Natural killer cell treated with Interleukin-12 subunit alpha and Interleukin-12 subunit beta and Interleukin-15 and Interleukin-18, amount 100 ng/mL, for 72 hours (primary cell): ENCODE results near the gene MAP3K5. TPM values are rescaled to one million over a fixed set of nuclear protein-coding genes. Genes with fewer than 3 reads are reported as not detected.

ENCODE experiments used
- ATAC-seq, 2 donors: fragments of 150-1000 bp; cut with Tn5 transposase in 1 of 2; sonication (Bioruptor Pico), chemical (Tn5 transposase) in 1 of 2; 2 replicates each; pipeline ENCODE4 v1.10.0; 2021
- DNase-seq: peaks from one replicate; pipeline ENCODE4 v3.0.0; 2022; ENCODE audit warnings: low spot score
- H3K27ac Mint-ChIP-seq, 2 donors: 1 replicate in 1 of 2; 2 replicates in 1 of 2; pipeline ENCODE4 v1.8.0; 2022; ENCODE audit warnings: mixed read lengths in 2 of 2, mild to moderate bottlenecking in 1 of 2, moderate library complexity in 1 of 2
- H3K27me3 Mint-ChIP-seq, 2 donors: 1 replicate in 1 of 2; 2 replicates in 1 of 2; pipeline ENCODE4 v1.8.0; 2022; ENCODE audit warnings: mixed read lengths in 2 of 2
- H3K36me3 Mint-ChIP-seq: one replicate; pipeline ENCODE4 v1.8.0; 2022; ENCODE audit warnings: mixed read lengths
- H3K4me1 Mint-ChIP-seq, 2 donors: 1 replicate in 1 of 2; 2 replicates in 1 of 2; pipeline ENCODE4 v1.8.0; 2022; ENCODE audit warnings: low read depth in 2 of 2, mixed read lengths in 2 of 2, mild to moderate bottlenecking in 1 of 2
- H3K4me3 Mint-ChIP-seq: one replicate; pipeline ENCODE4 v1.8.0; 2022; ENCODE audit warnings: mixed read lengths
- H3K9me3 Mint-ChIP-seq: 2 replicates; pipeline ENCODE4 v1.8.0; 2022; ENCODE audit warnings: mixed read lengths
- total RNA-seq, 2 donors: library from RNA; stranded (reverse); gene quantifications; one replicate each; pipeline ENCODE4 v1.2.3, GENCODE V29; 2022

The MAP3K5 gene
- total RNA-seq, 2 donors from 2014 or later = 27.9 to 33.0 TPM

DNA sequence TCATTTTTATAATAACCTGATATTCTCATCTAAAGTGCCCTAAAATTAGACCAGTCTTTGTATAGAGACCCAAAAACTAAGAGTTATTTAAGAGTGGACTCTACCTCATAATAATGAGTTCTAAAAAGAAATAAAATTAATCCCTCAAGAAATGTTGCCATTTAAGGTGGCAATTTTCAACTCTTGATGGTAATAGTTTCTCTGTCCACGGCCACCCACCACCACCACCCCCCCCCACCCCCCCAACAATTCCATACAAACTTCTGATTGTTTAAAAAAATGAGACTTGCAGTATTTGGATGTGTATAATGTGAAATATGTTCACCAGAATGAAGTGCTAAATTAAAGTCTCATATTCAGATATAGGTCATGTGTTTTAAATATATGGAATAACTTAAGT is 244.4 kb downstream of the MAP3K5 start:
- Mint-ChIP-seq H3K4me1 (peaks cover 0 to 5% of the 10 kb centered on the region in 2 donors), H3K9me3 (no peaks in the 10 kb centered on the region), H3K27ac (no peak overlapping the region), H3K27me3 (peaks cover 32 to 55% of the 10 kb centered on the region in 2 donors), H3K36me3 (no peaks in the 10 kb centered on the region), H3K4me3 (no peak overlapping the region)
- no peak for ATAC-seq
- no peak for DNase-seq

DNA sequence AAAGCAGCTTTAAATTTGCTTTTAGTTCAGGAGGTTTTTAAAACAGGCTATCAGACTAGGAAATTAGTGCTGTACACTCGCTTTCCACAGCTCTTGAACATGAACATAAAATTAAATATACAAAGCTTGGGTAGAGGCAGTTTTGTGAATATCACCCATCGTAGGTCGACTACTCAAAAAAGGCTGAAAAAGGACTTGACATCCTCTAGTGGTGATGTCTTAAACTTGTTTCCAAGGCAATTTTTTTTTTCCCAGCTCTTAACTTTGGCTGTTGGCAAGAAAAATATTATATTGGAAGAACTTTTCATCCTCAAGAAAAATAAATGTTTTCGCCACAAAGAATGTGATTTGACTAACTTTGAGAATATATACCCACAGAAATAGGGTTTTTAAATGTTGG is 244.9 kb downstream of the MAP3K5 start:
- ATAC-seq (no peak), DNase-seq (no peak)
- Mint-ChIP-seq H3K27ac (no peak overlapping the region), H3K4me1 (peaks cover 0 to 5% of the 10 kb centered on the region in 2 donors), H3K36me3 (no peaks in the 10 kb centered on the region), H3K9me3 (no peaks in the 10 kb centered on the region), H3K27me3 (peaks cover 33 to 55% of the 10 kb centered on the region in 2 donors), H3K4me3 (no peak overlapping the region)

DNA sequence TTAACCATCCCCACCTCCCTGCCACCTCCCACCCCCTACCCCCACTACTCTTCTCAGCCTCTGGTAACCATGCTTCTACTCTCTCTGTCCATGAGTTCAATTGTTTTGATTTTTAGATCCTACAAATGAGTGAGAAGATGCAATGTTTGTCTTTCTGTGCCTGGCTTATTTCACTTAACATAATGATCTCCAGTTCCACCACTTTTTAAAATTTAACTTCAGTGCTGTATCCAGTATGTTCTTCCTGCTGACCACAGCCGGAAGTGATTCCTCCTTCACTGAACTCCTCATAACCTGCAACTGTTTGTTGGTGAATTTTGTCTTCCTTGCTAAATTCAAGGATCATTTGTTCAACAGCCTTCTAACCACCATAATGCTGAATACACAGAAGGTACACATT is 245.9 kb downstream of the MAP3K5 start:
- Mint-ChIP-seq H3K4me1 (peaks cover 0 to 5% of the 10 kb centered on the region in 2 donors), H3K4me3 (no peak overlapping the region), H3K27ac (no peak overlapping the region), H3K9me3 (no peaks in the 10 kb centered on the region), H3K27me3 (peaks cover 37 to 55% of the 10 kb centered on the region in 2 donors), H3K36me3 (no peaks in the 10 kb centered on the region)
- ATAC-seq (no peak), DNase-seq (no peak)

DNA sequence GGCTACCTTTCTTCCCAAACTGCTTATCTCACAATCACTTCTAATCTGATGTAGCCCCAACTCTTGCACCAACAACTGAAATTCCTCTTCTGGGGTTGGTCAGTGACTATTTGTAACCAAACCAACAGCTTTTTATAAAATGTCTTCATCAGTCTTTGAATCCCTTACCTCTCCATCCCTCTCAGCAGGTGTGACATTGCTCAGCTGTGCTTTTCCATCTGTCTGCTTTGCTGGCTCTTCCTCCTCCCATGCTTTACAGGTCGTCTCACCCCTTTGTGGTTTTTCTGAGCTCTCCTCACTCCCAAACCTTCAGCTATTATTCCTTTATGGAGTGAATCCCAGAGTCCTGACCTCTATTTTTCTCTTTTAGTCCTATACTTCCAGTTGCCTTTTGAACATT is 248.0 kb downstream of the MAP3K5 start:
- H3K27ac Mint-ChIP-seq = no peak overlapping the region
- H3K9me3 Mint-ChIP-seq = no peaks in the 10 kb centered on the region
- no peaks in the 10 kb centered on the region for H3K36me3 Mint-ChIP-seq
- DNase-seq (no peak), ATAC-seq (no peak)
- H3K27me3 Mint-ChIP-seq = peaks cover 39 to 61% of the 10 kb centered on the region in 2 donors
- no peak overlapping the region for H3K4me3 Mint-ChIP-seq
- peaks cover 0 to 5% of the 10 kb centered on the region in 2 donors for H3K4me1 Mint-ChIP-seq

DNA sequence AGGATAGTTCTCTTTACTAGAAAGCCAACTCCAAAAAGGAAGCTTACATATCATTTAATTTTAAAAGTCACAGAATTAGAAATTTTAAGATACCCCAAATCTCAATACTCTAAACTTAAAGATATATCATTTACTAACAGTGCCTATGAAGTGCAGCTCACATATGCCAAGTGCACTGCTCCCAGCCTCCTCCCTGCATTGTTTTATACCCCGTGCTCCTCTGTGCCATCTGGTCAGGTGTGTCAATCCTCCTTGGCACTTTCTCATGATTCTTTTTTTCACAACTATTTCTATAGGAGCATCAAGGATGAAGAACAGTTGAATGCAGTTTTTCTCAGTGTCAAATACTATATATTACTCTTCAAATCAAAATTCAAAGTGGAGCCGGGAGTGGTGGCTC is 250.9 kb downstream of the MAP3K5 start:
- no peak for ATAC-seq

DNA sequence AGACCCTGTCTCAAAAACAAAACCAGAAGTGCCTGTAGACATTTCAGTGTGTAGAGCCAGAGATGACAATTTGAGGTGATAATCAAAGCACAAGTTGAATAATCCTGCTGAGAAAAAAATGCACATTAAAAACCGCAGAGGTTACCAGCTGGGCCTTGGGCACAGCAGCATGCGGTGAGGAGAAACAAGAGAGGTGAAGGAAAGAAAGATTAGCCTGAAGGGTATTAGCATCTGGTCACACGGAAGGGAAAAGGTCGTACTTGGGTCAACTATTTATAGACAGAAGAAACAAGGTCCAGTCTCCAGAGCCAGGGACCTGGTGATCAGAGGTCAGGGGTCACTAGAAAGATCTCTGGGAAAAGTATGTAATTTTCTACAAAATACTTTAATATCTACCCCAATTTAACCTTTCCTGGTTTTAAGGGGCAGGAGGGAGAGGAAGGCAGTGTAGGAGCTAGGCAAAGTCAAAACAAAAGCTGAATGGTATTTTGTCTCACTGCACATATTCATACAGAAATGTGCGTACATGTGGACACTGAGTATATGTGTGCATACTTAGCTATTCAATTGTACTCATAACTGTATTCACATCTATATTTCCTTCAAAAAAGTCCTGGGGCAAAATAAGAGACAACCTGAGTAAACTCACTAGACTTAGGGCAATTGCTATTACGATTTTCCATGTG is 252.2 kb downstream of the MAP3K5 start:
- Mint-ChIP-seq H3K27ac (no peak overlapping the region), H3K9me3 (no peaks in the 10 kb centered on the region), H3K4me1 (no peaks in the 10 kb centered on the region), H3K27me3 (peaks cover 19 to 26% of the 10 kb centered on the region in 2 donors), H3K36me3 (no peaks in the 10 kb centered on the region), H3K4me3 (no peak overlapping the region)
- ATAC-seq (no peak), DNase-seq (no peak)

More for the DNA sequence above, 250.9 kb downstream of the MAP3K5 start:
- H3K27me3 Mint-ChIP-seq = peaks cover 27 to 37% of the 10 kb centered on the region in 2 donors
- no peak overlapping the region for H3K4me3 Mint-ChIP-seq
- H3K4me1 Mint-ChIP-seq = no peaks in the 10 kb centered on the region
- DNase-seq = no peak
- no peaks in the 10 kb centered on the region for H3K9me3 Mint-ChIP-seq
- H3K27ac Mint-ChIP-seq = no peak overlapping the region
- no peaks in the 10 kb centered on the region for H3K36me3 Mint-ChIP-seq

DNA sequence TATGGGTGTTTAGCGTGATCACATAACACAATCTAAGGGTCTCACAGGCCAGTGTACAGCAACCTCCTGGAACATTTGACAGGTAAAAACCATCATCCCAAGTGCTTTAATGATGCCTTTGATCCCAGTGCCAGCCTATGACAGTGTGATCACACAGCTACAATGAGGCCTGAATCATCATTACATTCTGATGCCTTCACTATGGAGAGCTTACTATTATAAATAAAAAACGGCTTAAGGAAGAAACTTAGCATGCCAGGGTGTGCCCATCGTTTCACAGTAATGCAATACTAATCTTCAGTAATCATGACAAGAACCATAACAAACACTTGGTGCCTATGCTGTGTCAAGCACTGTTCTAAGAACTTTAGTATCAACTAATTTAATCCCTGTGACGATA is 253.4 kb downstream of the MAP3K5 start:
- Mint-ChIP-seq H3K4me1 (no peaks in the 10 kb centered on the region), H3K9me3 (no peaks in the 10 kb centered on the region), H3K27ac (no peak overlapping the region), H3K27me3 (peaks cover 11 to 13% of the 10 kb centered on the region in 2 donors), H3K36me3 (no peaks in the 10 kb centered on the region), H3K4me3 (no peak overlapping the region)
- ATAC-seq (no peak), DNase-seq (no peak)

DNA sequence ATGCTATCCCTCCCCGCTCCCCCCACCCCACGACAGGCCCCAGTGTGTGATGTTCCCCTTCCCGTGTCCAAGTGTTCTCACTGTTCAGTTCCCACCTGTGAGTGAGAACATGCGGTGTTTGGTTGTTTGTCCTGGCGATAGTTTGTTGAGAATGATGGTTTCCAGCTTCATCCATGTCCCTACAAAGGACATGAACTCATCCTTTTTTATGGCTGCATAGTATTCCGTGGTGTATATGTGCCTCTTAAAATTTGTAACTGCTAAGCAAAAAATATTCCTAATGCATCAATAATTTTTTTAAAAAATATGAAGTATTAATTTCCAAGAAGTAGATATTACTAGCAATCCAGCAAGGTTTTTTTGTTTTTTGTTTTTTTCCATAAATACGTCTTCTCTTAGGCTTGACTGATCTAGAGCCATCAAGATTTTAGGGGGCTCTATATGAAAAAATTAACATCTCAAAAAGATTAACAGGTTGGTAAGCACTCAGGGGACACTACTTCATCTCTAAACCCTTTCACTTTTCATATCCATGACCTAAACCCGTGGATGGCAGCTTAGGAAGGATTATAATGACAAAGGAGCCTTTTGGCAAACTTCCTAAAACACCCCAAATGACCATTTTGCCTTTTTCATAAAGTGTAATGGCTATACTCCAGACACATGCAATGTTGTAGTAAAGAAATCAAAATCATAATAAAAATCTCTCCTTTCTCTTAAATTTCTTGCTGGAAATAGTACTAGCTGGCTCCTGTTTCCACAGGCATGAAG is 256.2 kb downstream of the MAP3K5 start:
- ATAC-seq (no peak), DNase-seq (no peak)
- Mint-ChIP-seq H3K27ac (no peak overlapping the region), H3K4me1 (no peaks in the 10 kb centered on the region), H3K27me3 (peaks cover 6 to 13% of the 10 kb centered on the region in 2 donors), H3K9me3 (no peaks in the 10 kb centered on the region), H3K4me3 (no peak overlapping the region), H3K36me3 (no peaks in the 10 kb centered on the region)

DNA sequence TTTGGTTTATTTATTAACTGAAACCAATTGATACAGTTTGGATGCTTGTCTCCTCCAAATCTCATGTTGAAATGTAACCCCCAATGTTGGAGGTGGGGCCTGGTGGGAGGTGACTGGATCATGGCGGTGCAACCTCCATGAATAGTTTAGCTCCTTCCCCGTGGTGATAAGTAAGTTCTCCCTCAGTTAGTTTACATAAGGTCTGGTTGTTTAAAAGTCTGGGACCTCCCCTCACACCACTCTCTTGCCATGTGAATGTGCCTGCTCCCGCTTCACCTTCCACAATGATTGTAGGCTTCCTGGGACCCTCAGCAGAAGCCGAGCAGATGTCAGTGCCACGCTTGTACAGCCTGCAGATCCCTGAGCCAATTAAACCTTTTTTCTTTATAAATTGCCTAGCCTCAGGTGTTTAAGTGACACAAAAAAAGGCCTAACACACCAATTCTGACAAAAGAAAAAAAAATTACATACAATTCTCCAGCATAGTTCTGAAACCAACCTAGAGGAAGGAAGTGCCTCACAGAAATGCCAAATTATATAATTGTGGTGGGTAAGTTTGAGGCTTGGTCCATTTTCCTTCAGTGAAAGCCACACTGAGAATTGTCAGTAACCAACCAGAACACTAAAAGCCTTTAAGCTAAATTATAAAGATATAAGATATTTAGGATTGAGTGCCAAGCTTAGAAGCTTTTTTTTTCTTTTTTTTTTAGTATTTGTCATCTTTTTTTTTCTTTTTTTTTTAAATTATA is 257.1 kb downstream of the MAP3K5 start:
- Mint-ChIP-seq H3K4me3 (no peak overlapping the region), H3K4me1 (no peaks in the 10 kb centered on the region), H3K27me3 (peaks cover 4 to 13% of the 10 kb centered on the region in 2 donors), H3K9me3 (no peaks in the 10 kb centered on the region), H3K36me3 (no peaks in the 10 kb centered on the region), H3K27ac (no peak overlapping the region)
- DNase-seq = no peak
- ATAC-seq = no peak

DNA sequence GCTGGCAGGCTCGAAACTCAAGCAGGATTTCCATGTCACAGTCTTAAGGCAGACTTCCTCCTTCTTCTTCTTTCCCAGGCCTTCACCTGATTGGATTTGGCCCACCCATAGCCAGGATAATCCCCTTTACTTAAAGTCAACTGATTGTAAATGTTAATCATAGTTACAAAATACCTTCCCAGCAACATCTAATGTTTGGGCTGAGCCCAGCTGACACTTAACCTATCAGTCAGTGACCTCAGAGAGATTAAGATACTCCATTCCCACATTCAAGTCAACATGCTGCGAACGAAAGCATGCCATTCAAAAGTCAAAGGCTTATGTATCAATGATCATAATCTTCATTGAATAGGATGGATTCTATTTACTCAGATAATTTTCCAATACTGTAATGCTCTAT is 258.0 kb downstream of the MAP3K5 start:
- no peak for DNase-seq
- no peak for ATAC-seq
- peaks cover 4 to 7% of the 10 kb centered on the region in 2 donors for H3K27me3 Mint-ChIP-seq
- no peaks in the 10 kb centered on the region for H3K9me3 Mint-ChIP-seq
- H3K4me1 Mint-ChIP-seq = no peaks in the 10 kb centered on the region
- no peaks in the 10 kb centered on the region for H3K36me3 Mint-ChIP-seq
- no peak overlapping the region for H3K27ac Mint-ChIP-seq
- no peak overlapping the region for H3K4me3 Mint-ChIP-seq

DNA sequence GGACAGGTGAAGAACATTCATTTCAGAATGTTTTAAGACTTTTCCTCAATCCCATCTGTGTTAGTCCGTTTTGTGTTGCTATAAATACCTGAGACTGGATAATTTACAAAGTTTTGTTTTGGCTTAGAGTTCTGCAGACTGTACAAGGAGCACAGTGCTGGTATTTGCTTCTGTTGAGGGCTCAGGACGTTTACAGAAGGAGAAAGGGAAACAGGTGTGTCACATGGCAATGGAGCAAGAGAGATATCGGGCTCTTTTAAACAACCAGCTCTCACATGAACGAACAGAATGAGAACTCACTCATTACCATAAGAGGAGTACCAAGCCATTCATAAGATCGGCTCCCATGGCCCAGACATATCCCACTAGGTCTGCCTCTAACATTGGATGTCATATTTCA is 258.8 kb downstream of the MAP3K5 start:
- no peak overlapping the region for H3K4me3 Mint-ChIP-seq

DNA sequence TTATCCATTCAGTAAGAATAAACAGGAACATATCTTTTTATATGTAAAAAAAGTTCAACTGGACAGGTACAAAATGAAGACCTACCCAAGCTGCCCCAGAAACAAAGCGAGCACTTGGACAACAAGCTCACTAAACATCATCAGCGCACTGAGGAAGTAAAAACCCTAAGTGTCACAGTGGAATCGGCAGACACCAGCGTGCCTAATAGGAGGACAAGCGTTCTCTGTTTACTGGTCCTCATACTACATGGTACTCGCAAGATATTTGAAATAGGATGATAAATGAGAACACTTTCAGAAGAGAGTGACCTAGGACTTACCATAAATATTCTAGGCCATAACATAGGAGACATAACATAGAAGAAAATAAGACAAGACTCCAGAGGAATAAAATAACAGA is 260.2 kb downstream of the MAP3K5 start:
- no peak for ATAC-seq
- peaks cover 11 to 19% of the 10 kb centered on the region in 2 donors for H3K27me3 Mint-ChIP-seq
- no peak overlapping the region for H3K4me3 Mint-ChIP-seq
- no peaks in the 10 kb centered on the region for H3K36me3 Mint-ChIP-seq
- no peaks in the 10 kb centered on the region for H3K4me1 Mint-ChIP-seq
- no peaks in the 10 kb centered on the region for H3K9me3 Mint-ChIP-seq
- H3K27ac Mint-ChIP-seq = no peak overlapping the region
- DNase-seq = no peak

More for the DNA sequence above, 258.8 kb downstream of the MAP3K5 start:
- H3K36me3 Mint-ChIP-seq = no peaks in the 10 kb centered on the region
- H3K27ac Mint-ChIP-seq = no peak overlapping the region
- no peaks in the 10 kb centered on the region for H3K4me1 Mint-ChIP-seq
- no peak for ATAC-seq
- DNase-seq = no peak
- no peaks in the 10 kb centered on the region for H3K9me3 Mint-ChIP-seq
- H3K27me3 Mint-ChIP-seq = peaks cover 4 to 10% of the 10 kb centered on the region in 2 donors

DNA sequence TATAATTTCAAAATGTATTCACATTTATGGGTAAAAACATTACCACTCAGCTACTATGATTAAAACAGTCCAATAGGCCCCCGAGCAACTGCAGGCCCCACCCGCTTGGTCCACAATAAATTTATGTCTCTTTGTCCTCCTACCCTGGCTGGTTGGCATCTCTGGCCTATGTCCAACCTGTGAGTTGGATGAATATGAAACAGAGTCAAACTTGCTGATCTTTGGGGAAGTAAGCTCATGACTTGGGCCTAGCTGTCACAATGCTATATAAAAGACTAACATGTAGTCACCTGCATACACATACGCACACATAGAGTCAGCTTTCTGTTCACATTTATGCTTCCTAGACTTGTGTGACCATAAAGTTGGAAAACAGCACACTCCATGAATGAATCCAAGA is 262.6 kb downstream of the MAP3K5 start:
- Mint-ChIP-seq H3K36me3 (no peaks in the 10 kb centered on the region), H3K4me3 (no peak overlapping the region), H3K27me3 (peaks cover 20 to 27% of the 10 kb centered on the region in 2 donors), H3K9me3 (no peaks in the 10 kb centered on the region), H3K4me1 (peaks cover 8% of the 10 kb centered on the region in 2 donors), H3K27ac (no peak overlapping the region)
- ATAC-seq (no peak), DNase-seq (no peak)

DNA sequence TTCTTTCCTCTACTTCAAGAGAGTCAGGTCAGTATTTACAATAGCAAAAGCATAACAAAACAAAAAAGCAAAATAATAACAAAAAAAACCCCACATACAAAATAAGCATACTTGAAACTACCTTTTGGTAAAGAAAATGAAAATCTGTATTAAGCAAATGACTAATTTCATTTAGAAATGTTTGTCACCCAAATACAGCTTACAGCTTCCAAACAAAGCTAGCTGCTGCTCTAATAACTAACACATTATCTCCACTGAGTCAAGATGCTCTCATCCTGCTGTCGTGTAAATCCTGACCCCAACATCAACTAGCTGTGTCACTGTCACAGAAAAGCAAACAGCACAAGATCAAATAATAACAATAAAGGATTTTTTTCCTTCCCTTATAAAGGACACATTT is 263.8 kb downstream of the MAP3K5 start:
- peaks cover 20 to 27% of the 10 kb centered on the region in 2 donors for H3K27me3 Mint-ChIP-seq
- H3K4me1 Mint-ChIP-seq = peaks cover 8% of the 10 kb centered on the region in 2 donors
- ATAC-seq = no peak
- H3K4me3 Mint-ChIP-seq = no peak overlapping the region
- no peak overlapping the region for H3K27ac Mint-ChIP-seq
- H3K36me3 Mint-ChIP-seq = no peaks in the 10 kb centered on the region
- DNase-seq = no peak
- H3K9me3 Mint-ChIP-seq = no peaks in the 10 kb centered on the region
